HL-60 (cell line): ENCODE data around the gene TMTC2.

Experiments used
- DNase-seq, 2 experiments: peaks; one replicate each; pipeline ENCODE4 v3.0.0-alpha.2; 2010 to 2020; ENCODE audit warnings: low read depth in 1 of 2, low spot score in 1 of 2
- H3K27ac ChIP-seq: fragments of 250-450 bp; sonication (Bioruptor Pico); replicated peaks from 2 replicates; pipeline ENCODE4 v1.5.1; 2020; ENCODE audit warnings: mild to moderate bottlenecking, moderate library complexity
- H3K27me3 ChIP-seq: fragments of 250-450 bp; sonication (Bioruptor Pico); 2 replicates; pipeline ENCODE4 v1.5.1; 2021; ENCODE audit warnings: mild to moderate bottlenecking, moderate library complexity; ENCODE audit not compliant: insufficient read depth, poor library complexity, severe bottlenecking
- H3K4me3 ChIP-seq: replicated peaks from 2 replicates; pipeline ENCODE4 v1.5.1; 2011; ENCODE audit warnings: mild to moderate bottlenecking, control low read depth, low read length; ENCODE audit not compliant: insufficient read depth
- CTCF ChIP-seq: IDR thresholded peaks from one replicate; pipeline ENCODE4 v1.5.1; 2011; ENCODE audit warnings: low read length, control low read depth, inconsistent platforms; ENCODE audit not compliant: insufficient read depth
- GABPA ChIP-seq: IDR thresholded peaks from 2 replicates; pipeline ENCODE4 v1.6.1; 2012; ENCODE audit warnings: low read depth
- POLR2AphosphoS5 ChIP-seq: IDR thresholded peaks from 2 replicates; pipeline ENCODE4 v1.6.1; 2012; ENCODE audit warnings: low read depth
- SPI1 ChIP-seq: IDR thresholded peaks from 2 replicates; pipeline ENCODE4 v1.6.1; 2012; ENCODE audit warnings: low read depth, mild to moderate bottlenecking, borderline replicate concordance
- TF ChIP-seq, protein P1 (sequence below): IDR thresholded peaks from 2 replicates; pipeline ENCODE4 v1.6.1; 2012; ENCODE audit warnings: low read depth; ENCODE audit not compliant: insufficient replicate concordance

Gene TMTC2

DNA sequence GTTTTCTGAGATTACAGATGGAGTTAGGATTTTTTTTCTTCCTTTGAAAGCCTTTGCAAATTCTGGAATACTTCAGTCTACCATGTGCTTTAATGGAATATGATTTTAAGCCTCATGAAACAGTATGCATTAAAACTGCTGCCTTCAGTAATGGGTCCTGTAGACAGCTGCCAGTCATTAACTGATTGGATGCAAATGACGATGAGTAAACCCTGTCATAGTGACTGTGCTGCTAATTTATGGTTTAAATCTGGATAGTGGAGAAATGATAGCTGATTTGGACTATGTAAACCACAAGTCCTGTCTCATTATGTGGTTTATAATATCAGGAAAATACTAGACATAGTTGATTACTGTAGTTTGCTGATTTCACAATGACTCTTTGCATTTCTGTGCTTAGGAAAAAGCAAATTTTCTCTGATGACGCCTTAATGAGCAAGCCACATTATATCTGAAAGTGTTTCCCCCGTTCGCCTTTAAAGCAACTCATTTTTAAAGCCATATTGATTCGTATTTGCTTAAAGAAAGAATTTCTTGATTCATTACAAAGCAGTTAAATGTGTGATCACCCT, 217.6 kb downstream of the TMTC2 start:
- DNase-seq, result no peak
- TF ChIP-seq CTCF (no peak), GABPA (no peak), POLR2AphosphoS5 (no peak), SPI1 (no peak)
- TF ChIP-seq, protein P1, sequence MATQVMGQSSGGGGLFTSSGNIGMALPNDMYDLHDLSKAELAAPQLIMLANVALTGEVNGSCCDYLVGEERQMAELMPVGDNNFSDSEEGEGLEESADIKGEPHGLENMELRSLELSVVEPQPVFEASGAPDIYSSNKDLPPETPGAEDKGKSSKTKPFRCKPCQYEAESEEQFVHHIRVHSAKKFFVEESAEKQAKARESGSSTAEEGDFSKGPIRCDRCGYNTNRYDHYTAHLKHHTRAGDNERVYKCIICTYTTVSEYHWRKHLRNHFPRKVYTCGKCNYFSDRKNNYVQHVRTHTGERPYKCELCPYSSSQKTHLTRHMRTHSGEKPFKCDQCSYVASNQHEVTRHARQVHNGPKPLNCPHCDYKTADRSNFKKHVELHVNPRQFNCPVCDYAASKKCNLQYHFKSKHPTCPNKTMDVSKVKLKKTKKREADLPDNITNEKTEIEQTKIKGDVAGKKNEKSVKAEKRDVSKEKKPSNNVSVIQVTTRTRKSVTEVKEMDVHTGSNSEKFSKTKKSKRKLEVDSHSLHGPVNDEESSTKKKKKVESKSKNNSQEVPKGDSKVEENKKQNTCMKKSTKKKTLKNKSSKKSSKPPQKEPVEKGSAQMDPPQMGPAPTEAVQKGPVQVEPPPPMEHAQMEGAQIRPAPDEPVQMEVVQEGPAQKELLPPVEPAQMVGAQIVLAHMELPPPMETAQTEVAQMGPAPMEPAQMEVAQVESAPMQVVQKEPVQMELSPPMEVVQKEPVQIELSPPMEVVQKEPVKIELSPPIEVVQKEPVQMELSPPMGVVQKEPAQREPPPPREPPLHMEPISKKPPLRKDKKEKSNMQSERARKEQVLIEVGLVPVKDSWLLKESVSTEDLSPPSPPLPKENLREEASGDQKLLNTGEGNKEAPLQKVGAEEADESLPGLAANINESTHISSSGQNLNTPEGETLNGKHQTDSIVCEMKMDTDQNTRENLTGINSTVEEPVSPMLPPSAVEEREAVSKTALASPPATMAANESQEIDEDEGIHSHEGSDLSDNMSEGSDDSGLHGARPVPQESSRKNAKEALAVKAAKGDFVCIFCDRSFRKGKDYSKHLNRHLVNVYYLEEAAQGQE, result no peak

GRCh38 chr12:82910246-82910893, 223.7 kb downstream of the TMTC2 start:
- Histone ChIP-seq H3K27ac (no peak overlapping the region), H3K27me3 (no peaks in the 10 kb centered on the region), H3K4me3 (no peak overlapping the region)
- TF ChIP-seq, protein P1, result no peak
- no peak for TF ChIP-seq POLR2AphosphoS5
- TF ChIP-seq GABPA, result no peak
- no peak for TF ChIP-seq SPI1
- TF ChIP-seq CTCF, result no peak
- no peak for DNase-seq

More for the DNA sequence above, 217.6 kb downstream of the TMTC2 start:
- Histone ChIP-seq H3K4me3 (no peak overlapping the region), H3K27ac (no peak overlapping the region), H3K27me3 (no peaks in the 10 kb centered on the region)

DNA sequence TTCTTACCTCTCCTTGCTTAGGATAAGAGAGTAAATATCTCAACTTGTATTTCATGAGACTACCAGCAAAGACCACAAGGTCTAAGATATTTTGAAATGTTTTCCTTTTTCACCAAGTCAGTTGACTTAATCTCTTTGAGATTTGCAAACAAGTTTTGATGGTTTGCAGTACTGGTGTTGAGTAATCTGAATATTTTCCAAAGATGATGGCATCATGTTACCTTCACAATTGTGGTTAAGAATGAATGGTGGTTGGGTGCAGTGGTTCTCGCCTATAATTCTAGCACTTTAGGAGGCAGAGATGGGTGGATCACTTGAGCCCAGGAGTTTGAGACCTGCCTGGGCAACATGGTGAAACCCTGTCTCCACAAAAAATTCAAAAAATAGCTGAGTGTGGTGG, 225.7 kb downstream of the TMTC2 start:
- Histone ChIP-seq H3K27me3 (no peaks in the 10 kb centered on the region), H3K4me3 (no peak overlapping the region), H3K27ac (peak overlapping the region; percentile 66)
- TF ChIP-seq CTCF (no peak), SPI1 (no peak), GABPA (no peak), POLR2AphosphoS5 (peak; percentile 35; the same call in 1 of the 2 replicates)
- TF ChIP-seq, protein P1, result no peak
- DNase-seq, result peak; percentile 59 to 60
